Upper lobe of left lung (tissue), 4 donors: ENCODE results near the gene ANXA6.

Source experiments
- CTCF ChIP-seq, 6 experiments: fragments of 450-650 bp in 4 of 6; fragments of 200-600 bp in 2 of 6; sonication (generic) in 2 of 6; IDR thresholded peaks; one replicate each; pipeline ENCODE4 v1.5.1; 2016 to 2019; ENCODE audit warnings: antibody characterized with exemption in 6 of 6
- EP300 ChIP-seq, 4 donors: sonication (generic); formaldehyde crosslinking; IDR thresholded peaks; one replicate each; pipeline ENCODE4 v1.5.1; 2017; ENCODE audit warnings: antibody characterized with exemption in 4 of 4, control low read depth in 2 of 4
- POLR2AphosphoS5 ChIP-seq, 2 donors: sonication (generic); formaldehyde crosslinking; IDR thresholded peaks; one replicate each; pipeline ENCODE4 v1.5.1; 2017; ENCODE audit warnings: antibody characterized with exemption in 2 of 2

- TF ChIP-seq CTCF (IDR thresholded peaks at IDR 0.05) (no peak), EP300 (IDR thresholded peaks at IDR 0.05) (no peak), POLR2AphosphoS5 (IDR thresholded peaks at IDR 0.05) (no peak)
Measured at GRCh38 chr5:151139646-151140045, 17.9 kb downstream of the ANXA6 start.
